Stimulated activated CD8-positive, alpha-beta memory T cell treated with anti-CD3 and anti-CD28 coated beads, Interleukin-12 subunit alpha, Interleukin-12 subunit beta, amount 100 ng/mL, for 24 hours (primary cell): ENCODE data around the gene HMCN2.

Source experiments
- DNase-seq: peaks from one replicate; pipeline ENCODE4 v3.0.0-alpha.2; 2020; ENCODE audit errors: extremely low read depth

Gene HMCN2

DNA sequence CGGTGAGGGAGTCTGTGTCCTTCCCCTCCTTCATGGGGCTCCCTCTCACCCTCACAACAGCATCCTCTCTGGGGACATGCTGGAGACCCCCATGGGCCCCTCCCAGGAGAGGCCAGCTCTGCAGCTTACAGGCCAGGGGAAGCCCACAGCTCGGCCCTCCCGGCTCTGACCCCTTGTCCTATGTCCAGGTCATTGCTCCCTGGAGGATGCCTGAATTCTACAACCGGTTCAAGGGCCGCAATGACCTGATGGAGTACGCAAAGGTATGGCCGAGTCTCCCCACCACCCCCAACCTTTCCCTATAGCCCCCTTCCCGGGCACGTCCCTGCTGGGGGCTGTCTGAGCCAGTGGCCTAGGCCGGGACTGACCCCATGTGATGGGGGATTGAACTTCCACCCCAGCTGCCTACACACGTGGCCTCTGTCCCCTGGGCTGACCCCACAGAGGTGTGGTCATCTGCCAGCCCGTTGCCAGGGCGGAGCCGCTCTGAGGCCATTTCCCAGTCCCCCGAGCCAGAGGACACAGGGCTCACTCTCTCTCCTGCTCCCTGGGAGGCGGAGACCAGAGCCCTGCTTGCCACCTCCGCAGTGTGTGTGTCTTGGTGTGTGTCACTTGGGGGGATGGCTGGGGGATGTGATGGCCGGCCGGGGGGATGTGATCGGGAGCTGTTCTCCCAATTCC lies 201.1 kb downstream of the HMCN2 start:
- DNase-seq, result no peak

DNA sequence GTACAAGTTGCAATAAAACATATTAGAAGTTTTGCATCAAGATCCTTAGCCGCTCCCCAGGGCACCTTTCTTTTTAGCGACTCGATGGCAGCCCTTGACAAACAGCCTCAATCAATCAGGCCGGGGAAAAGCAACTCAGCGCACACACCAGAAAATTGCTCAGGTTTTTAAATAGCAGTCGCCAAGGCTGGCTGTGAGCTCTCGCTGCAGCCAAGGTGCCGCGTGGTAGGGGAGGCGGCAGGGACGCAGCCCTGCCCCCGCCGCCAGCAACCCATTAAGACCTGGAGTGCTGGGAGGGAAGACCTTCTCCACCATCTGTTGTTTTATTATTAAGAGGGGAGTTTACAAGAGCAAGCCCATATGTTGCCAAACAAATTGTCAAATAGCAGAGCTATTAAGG lies 201.8 kb downstream of the HMCN2 start:
- DNase-seq, result no peak

DNA sequence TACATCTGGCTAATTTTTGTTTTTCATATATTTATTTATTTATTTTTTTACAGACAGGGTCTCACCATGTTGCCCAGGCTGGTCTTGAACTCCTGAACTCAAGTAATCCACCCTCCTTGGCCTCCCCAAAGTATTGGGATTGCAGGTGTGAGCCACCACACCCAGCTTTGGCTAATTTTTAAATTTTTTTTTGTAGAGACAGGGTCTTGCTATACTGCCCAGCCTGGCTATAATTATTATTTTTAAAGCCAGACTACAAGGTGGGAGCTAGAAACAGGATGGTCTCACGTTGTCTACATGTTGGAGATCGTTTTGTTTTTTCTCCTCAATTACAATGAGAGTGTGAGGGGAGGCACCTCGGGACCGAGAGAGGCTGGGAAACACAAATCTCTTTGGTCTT lies 203.0 kb downstream of the HMCN2 start:
- DNase-seq, result no peak

DNA sequence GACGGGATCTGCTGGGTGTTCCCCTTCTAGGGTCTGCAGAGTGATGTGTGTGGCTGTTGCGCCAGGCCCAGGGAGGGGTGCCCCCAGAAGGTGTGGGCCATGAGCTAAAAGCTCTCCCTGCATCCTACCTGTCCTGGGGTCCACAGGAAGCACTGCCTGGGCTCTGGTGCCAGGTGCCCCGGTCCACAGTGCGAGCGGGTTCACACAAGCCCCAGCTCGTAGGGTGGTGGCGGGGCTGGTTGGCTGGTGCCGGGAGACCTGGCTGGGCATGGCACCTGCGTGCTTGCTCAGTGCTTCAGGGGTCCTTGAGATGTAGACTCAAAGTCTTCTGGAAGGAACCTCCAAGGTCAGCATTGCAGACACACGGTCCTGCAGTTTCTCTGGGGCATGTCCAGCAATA lies 204.7 kb downstream of the HMCN2 start:
- DNase-seq, result no peak

DNA sequence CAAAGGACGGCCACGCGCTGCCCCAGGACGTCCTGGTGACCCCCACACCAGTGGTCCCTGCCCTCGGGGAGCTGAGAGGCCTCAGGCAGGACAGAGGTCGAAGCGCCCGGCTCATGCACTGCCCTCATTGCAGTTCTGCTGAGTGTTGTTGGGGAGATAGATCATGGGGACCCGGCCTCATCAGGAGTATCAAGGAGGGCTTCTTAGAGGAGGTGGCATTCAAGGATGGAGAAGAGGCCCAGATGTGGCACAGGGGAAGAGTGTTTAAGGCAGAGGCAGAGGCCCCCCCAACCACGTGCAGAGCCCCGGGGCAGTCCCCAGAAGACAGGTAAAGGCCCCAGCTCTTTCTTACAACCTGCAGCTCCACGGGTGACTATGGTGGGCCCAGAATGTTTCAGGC lies 205.4 kb downstream of the HMCN2 start:
- no peak for DNase-seq

DNA sequence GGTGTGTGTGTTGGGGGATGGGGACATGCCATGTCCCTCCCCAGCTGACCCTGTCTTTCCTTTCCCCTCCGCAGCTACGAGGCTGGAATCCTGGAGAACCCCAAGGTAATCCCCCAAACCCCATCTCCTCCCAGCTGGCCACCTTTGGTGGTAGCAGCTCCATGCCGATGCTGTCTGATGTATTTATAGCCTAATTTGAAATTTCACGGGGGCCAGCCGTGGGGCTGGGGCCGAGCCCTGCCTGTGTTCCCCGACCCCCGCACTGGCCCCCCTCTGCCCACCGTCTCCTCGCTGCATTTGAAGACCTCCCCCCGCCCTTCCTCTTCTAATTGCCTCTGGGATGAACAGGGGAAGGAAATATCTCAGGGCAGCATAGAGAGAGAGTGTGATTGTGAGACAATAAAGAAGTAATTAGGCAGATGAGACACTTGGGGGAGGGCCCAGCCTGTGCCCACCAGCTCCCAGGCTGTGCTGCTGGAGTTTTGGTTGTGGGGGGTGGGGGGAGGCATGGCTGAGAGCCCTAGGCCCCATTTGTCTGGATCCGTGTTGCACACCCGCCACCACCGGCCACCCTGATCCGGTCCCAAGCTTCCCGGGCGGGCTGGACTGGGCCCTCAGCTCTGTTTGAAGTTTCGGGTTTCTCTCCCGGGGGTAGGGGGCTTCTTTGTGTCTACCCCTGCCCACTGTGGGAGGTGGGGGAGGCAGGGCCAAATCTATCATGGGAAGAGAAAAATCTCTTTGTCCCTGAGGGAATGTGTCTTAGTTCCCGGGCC lies 206.0 kb downstream of the HMCN2 start:
- DNase-seq, result no peak

DNA sequence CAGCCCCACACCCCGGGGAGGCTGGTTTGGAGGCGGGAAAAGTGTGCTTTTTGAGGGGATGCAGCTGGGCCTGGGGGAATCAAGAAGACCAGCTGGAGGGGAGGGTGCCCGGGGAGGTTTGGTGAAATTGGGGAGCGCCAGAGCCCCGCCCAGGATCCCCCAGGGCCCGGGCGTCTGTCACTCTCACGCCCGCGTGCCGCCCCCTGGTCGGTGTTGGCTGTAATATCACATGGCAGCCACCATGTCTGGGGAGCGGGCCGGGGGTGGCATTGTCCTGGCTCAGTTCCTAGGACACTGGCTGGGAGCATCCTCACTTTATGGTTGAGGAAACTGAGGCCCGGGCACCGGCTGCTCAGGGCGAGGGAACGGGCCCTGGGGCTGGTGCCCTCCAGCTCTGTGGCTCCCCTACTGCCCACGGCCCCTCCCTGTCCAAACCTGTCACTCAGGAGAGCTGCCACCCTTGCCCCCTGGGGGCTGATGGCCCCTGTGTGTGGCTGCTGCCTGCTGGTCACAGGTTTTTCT lies 206.7 kb downstream of the HMCN2 start:
- DNase-seq, result no peak

DNA sequence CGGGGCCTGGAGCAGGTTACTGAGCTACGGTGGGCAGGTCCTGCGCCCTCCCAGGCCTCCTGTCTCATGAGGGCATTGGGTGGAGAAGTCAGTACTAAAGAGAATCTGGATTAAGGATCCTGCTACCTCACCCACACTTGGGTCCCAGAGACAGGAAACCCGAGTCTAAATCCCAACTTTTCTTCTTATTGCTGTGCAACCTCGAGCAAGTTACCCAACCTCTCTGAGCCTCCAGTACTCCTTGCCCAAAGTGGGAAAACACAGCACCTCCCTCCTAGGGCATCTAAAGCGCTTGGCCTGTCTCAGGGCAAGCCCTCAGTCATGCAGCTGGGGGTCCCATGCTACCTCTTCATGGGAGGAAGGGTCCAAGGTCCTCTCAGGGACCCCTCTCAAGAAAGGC lies 207.4 kb downstream of the HMCN2 start:
- no peak for DNase-seq

DNA sequence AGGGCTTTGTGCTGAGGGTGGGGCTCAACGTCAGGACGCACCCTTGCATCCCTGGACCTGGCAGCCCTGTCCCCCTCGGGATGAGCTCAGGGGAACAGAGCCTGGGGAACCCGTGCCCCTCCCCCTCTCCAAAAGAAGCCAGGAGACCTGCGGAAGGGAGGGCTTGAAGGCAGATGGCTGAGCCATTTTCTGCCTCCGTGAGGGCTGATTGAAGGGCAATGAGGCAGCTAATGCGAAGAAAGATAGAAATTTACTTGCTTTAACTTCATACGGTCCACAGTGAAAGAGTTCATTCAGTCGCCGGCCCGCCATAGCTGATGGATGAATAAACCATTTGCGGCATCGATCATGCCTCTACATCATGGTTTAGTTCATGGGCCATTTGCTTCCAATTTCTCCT lies 208.0 kb downstream of the HMCN2 start:
- DNase-seq, result no peak

DNA sequence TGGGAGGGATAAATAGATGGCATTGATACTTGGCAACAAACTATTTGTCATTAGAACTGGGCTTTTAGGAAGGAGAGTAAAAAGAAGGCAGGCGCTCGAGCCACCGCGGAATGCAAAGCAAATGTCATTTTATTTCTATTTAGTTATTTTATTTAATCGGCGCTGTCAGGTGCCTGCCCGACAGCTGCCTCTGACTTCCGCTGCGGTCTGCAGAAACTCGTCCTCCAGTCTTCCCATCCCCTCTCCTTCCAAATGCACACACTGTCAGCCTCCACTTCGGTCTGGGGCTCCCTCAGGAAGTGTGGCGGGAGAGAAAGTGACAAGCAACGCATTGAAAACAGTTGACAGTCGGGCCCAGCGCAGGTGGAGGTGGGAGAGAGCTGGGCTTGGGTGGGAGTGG lies 208.5 kb downstream of the HMCN2 start:
- no peak for DNase-seq

DNA sequence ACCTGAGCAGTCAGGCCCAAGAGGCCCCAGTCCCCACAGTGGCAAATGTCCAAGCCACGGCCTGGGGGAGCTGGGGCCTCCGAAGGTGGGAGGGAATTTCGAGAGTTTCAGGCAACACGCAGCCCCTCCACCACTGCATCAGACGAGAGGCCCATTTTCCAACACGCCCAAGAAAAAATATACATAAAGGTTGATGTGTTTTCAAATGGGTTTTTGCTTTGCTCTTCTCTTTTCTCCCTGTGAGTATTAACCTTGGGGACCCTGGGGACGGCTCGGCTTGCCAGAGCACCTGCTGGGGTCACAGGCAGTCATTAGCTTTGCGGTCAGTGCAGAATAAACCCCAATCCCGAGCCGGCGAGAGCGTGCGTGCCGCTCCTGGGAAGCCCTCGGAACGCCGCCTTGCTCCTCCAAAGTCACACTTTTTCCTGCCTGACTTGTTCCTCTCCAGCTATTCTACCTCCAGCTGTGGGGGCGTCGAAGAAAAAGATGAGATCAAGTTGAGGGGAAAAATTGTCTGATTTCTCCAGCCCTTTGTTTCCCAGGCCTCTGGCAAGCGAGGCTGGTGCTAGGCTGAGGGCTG lies 210.7 kb downstream of the HMCN2 start:
- no peak for DNase-seq

DNA sequence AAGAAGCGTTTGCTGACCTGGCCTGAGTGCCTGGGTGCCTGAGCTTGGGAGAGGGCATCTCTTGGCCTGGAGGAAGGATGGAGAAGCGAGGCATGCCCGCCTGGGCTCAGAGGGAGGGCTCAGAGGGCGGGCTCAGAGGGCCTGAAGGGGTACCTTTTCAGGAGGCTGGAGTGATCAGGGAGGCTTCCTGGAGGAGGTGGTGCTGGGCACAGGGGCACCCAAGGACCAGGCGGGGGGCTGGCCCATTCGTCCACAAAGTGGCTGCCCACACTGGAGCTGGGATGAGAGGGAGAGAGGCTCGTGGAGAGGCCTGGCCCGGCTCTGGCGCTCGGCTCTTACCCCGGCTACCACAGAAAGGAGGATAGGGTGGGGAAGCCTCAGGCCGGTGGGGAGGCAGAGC lies 212.0 kb downstream of the HMCN2 start:
- no peak for DNase-seq

DNA sequence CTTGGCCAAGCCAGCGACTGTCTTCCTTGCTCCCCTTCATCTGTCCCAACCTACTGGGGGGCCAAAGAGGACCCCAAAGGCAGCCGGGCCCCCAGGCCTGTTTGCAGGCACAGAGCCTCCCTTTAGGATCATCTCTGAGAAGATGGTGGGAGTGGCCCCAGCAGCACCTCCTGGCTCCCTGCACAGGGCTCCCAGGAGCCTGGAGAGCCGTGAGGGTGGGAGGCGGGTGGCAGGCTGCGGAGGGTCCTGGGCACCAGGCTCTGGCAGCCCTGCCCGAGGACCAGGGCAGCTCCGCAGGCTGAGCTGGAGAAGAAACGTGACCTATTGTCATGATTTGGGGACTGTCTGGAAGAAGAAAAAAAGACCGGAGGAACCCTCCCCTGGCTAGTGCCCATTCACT lies 212.6 kb downstream of the HMCN2 start:
- DNase-seq, result no peak

DNA sequence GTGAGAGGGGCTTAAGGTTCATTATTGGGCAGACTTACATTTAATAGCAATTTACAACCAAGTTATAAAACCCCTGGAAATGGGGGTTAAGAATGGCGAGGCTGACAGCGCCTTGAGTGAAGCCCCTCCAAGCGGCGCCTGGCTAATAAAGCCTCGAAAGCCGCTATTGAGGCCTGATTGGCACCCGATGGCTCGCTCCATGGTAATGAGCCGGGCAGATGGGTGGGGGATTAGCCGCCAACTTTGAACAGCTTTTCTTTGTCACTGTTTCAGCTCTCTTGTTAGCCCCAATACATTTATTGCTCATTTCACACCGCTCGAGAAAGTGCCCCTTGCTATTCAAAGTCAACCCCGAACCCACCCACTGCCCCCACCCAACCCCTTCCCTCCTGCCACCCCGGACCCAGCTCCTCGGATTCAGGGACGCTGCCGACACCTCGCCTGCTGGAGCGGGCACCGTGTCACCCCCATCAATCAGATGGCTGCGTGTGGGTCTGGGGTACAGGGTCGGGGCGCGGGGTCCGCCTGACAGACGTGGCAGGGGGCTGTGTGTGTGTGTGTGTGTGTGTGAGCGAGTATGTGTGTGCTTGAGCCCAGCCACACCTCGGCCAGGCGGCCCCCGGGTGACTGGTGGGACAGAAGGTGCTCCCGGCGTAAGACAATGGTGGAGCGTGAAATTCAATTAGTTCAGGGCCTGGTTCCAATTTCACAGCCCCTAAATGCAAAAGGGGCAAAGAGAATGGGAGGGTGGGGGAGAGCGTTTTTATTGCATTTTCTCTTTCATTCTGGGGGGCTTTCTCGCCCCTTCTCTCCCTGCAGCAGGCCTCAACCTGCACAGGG lies 213.4 kb downstream of the HMCN2 start:
- no peak for DNase-seq

DNA sequence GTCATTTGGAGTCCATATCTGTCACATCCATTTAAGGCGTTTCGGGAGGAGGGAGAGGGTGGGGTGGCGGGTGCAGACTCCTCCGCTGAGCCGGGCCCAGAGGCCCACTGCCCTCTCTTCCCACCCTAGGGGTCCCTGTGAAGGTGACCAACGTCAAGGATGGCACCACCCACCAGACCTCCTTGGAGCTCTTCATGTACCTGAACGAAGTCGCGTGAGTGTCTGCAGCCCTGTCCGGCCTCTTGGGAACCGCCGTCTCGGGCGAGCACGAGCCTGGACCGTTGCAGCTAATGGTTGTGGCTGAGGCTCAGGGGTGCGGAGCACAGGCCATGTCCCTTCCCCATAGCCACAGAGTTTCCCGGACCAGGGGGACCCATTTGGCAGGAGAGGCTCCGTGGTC lies 214.0 kb downstream of the HMCN2 start:
- no peak for DNase-seq

DNA sequence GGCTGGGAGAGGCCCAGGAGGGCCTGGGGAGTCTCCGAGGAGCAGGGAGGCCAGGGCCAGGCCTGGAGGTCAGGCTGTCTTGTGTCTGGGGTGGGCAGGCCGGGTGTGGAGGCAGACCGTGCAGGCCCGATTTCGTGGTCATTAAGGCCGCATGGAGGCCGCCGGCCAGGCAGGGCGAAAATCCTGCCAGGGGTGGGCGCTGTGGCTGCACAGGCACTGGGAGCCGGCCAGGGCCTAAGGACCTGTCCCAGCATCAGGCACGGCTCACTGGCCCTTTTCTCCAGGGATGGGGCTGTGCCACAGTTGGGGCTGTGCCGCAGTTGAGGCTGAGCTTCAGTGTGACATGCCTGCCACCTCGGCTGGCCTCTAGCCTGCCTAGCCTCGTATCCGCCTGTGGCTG lies 215.1 kb downstream of the HMCN2 start:
- DNase-seq, result no peak

DNA sequence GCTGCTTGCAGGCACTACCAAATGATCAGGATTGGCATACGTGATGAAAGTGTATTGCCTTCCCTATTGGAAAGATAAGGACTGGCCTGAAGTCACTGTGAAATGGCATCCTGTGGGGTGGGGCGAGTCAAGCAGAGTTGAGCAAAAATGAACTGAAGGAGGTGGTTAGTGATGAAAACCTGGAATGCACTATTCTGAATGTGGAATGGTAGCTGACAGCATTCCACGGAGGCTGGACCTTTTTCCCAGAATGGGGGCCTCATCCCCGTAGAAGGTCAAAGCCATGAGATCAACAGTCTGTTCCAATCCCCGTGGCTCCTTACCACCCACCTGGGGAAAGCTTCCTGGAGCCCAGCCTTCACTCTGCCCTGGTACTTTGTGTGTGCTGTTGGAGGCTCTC lies 216.9 kb downstream of the HMCN2 start:
- DNase-seq, result no peak

DNA sequence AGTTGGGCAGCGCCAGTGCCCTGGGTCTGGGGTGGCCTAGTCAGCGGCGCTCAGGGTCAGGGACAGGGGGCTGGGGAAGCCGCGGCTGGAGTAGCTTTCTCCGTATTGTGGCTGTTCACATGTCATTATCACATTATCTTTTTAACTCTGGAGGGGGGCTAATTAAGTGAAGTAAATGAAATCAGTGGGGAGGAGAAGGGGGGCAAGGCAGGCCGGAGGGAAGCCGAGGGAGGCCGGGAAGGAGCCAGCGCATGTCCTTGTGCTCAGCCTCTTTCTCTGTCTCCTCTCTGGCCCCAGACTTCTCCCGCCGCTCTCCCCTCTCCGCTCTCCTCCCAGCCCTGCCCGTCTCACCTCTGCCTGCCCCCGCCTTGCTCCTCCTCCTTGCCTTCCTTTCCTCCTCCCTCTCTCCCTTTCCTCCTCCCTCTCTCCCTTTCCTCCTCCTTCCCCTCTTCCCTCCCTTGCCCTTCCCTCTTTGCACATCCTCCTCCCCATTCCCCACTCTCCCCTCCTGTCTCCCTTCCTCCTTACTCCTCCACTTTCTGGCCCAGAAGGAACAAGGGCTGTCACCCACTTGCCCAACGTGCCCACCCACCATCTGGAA lies 217.9 kb downstream of the HMCN2 start:
- no peak for DNase-seq
